BJ (cell line): Measurements from ENCODE around the gene NT5DC3. TPM values are rescaled to one million over a fixed set of nuclear protein-coding genes. Genes with fewer than 3 reads are reported as not detected.

Experiments used
- CTCF ChIA-PET: fragments of 350-600 bp; formaldehyde crosslinking; extraction: SDS; loops from one replicate; lab custom pipeline; 2021; ENCODE audit warnings: antibody characterized with exemption, inconsistent platforms; lab: Yijun Ruan, JAX
- POLR2A ChIA-PET: fragments of 300-600 bp; sonication (Branson Sonifier 250); formaldehyde crosslinking; extraction: SDS; loops from one replicate; lab custom pipeline; 2021; ENCODE audit warnings: antibody characterized with exemption; lab: Charles Lee
- DNase-seq: peaks from one replicate; pipeline ENCODE4 v3.0.0-alpha.2; 2011; ENCODE audit warnings: low read depth
- H3K27me3 ChIP-seq: 2 replicates; pipeline ENCODE4 v1.6.0; 2011; ENCODE audit warnings: low read length; ENCODE audit not compliant: control insufficient read depth, insufficient read depth
- H3K36me3 ChIP-seq: 2 replicates; pipeline ENCODE4 v1.5.1; 2011; ENCODE audit warnings: low read length; ENCODE audit not compliant: control insufficient read depth, insufficient read depth
- H3K4me3 ChIP-seq: 2 replicates; pipeline ENCODE4 v1.5.1; 2011; ENCODE audit warnings: low read depth, mild to moderate bottlenecking, control low read depth, low read length
- polyA plus RNA-seq: library from polyadenylated mRNA; depleted of rRNA; stranded (reverse); fragments of >200 nt; gene quantifications from 2 replicates; pipeline ENCODE4 v1.2.3, GENCODE V29; 2011
- TF ChIP-seq, protein P1 (sequence below): IDR thresholded peaks from 2 replicates; pipeline ENCODE4 v1.5.1; 2011; ENCODE audit warnings: low read depth, mild to moderate bottlenecking, control low read depth, inconsistent platforms, low read length, moderate library complexity; ENCODE audit not compliant: insufficient read depth

NT5DC3 gene
- polyA plus RNA-seq, 1 experiment, result 1.2 TPM

DNA sequence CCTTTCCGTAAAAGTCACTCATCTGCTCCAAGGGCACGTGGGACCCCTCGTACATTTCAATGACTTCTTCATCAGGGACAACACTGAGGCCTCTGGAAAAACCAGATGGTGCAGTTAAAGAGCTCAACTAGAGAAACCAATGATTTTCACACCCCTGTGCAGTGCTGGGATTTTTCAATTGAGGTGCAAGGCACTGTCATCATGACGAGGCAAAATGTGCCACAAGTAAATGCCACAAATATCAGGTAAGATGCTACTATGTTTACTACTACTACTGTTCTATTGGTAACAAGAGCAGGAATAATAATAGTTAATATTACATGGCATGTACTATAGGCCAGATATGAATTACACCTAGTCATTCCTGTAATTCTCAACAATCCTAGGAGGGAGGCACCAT lies 42.4 kb downstream of the NT5DC3 start:
- ChIA-PET POLR2A (no interaction called here), CTCF (no interaction called here)

DNA sequence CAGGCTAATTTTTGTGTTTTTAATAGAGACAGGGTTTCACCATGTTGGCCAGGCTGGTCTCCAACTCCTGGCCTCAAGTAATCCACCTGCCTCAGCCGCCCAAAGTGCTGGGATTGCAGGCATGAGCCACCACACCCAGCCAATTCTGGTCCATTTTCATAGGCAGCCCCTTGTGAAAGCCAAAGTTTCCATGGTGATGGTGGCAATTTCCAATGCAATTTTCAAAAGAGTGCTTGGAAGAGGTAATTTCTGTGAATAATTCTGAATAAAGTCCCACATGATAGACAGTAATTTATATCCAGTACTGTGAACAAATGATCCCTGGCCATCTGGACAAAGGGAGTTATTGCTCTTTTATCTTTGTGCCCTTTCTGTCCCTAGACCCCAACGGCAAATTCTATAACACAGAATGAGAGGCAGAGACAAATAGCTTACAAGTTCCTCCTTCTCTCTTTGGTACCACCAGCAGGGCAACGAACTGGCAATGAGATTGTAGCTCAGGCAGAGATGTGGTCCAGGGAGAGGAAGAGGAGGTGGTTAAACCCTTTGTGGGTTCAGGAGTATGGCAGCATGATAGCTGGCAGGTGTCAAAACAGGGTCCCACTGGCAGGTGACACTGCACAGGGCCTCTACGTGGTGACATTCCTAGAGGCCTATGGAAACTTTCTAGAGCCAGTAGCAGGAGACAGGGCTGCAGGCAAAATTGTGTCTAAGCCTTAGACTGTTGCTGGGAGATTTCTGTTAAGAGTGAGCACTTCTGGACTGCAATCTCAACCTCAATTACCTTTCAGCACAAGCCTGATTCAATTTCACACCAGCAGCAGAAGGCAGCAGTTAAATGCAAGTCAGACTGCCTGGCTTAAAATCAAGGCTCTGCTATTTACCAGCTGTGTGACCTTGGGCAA lies 46.5 kb downstream of the NT5DC3 start:
- ChIA-PET POLR2A (no interaction called here), CTCF (no interaction called here)
- TF ChIP-seq, protein P1, sequence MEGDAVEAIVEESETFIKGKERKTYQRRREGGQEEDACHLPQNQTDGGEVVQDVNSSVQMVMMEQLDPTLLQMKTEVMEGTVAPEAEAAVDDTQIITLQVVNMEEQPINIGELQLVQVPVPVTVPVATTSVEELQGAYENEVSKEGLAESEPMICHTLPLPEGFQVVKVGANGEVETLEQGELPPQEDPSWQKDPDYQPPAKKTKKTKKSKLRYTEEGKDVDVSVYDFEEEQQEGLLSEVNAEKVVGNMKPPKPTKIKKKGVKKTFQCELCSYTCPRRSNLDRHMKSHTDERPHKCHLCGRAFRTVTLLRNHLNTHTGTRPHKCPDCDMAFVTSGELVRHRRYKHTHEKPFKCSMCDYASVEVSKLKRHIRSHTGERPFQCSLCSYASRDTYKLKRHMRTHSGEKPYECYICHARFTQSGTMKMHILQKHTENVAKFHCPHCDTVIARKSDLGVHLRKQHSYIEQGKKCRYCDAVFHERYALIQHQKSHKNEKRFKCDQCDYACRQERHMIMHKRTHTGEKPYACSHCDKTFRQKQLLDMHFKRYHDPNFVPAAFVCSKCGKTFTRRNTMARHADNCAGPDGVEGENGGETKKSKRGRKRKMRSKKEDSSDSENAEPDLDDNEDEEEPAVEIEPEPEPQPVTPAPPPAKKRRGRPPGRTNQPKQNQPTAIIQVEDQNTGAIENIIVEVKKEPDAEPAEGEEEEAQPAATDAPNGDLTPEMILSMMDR, result no peak
- no peak overlapping the region for H3K4me3 ChIP-seq
- H3K36me3 ChIP-seq, result peaks cover 8% of the 10 kb centered on the region
- no peaks in the 10 kb centered on the region for H3K27me3 ChIP-seq
- DNase-seq, result no peak

More for the DNA sequence above, 42.4 kb downstream of the NT5DC3 start:
- TF ChIP-seq, protein P1, result no peak
- no peak for DNase-seq
- H3K4me3 ChIP-seq, result no peak overlapping the region
- H3K36me3 ChIP-seq, result peaks cover 4% of the 10 kb centered on the region
- no peaks in the 10 kb centered on the region for H3K27me3 ChIP-seq

DNA sequence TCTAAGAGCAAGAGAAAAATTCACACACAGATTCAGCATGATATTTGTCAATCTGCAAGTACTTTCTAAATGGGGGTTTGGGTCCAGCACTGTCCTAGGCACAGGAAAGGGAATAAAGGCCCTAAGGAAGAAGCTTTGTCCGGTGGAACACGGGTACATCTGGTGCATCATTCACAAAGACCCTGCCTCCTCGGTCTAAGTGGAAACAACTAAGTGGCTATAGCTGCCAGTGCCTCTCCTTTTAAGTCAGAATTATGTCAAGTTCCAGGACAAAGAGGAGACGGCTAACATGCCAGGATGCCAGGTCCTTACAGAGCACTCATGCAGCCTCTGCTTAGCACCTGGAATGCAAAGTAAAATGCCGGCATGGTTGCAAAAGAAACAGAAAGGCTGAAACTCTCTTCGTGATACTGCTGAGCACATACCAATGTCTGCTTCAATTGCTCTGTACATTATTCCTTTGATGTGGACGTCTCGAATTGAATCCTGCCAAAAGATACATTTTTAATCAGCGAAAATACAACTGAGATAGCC lies 47.5 kb downstream of the NT5DC3 start:
- ChIA-PET CTCF (no interaction called here), POLR2A (no interaction called here)
- Histone ChIP-seq H3K27me3 (no peaks in the 10 kb centered on the region), H3K4me3 (no peak overlapping the region), H3K36me3 (peaks cover 8% of the 10 kb centered on the region)
- DNase-seq, result no peak
- TF ChIP-seq, protein P1, result no peak

DNA sequence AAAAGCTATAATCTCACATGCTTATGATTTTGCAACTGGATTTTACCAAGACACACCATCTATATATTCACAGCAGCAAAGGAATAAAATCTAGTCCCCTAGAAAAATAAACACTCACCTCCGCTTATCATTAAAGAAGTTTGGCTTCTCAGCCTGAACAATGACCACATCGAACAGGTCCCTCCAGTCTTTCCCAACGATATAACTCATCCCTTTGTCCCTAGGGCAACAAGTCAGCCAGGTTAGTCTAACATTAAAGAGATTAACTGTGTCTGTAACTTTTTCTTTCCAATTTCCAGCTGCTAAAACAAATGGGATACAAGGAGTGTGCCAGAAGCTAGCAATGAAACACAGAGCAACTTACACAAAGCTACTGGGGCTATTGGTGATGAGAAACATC lies 48.0 kb downstream of the NT5DC3 start:
- POLR2A ChIA-PET, result no interaction called here
- TF ChIP-seq, protein P1, result no peak
- DNase-seq, result no peak
- no peaks in the 10 kb centered on the region for H3K27me3 ChIP-seq
- CTCF ChIA-PET, result interaction anchor here (1.1 kb wide), 1 partner anchor 12 kb away, joined by 3 read pairs; no protein-coding TSS in a partner anchor
- no peak overlapping the region for H3K4me3 ChIP-seq
- H3K36me3 ChIP-seq, result peaks cover 8% of the 10 kb centered on the region

DNA sequence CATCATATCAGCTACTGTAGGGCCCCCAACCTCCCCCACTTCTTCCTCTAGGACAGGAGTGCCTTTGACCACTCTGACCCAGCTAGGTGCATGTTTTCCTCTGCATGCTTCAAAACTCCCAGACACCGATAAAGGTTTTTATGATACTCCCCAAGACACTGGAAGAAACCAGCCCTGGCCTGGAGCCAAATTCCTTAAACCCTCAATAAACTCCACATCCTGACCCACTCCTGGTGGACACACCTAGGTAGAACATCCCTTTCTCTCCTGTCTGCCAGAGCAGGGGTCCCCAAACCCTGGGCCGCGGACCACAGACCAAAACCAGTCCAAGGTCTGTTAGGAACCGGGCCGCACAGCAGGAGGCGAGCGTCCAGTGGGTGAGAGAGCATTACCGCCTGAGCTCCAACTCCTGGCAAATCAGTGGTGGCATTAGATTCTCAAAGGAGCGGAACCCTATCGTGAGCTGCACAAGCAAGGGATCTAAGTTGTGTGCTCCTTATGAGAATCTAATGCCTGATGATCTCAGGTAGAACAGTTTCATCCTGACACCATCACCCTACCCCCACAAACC lies 49.6 kb downstream of the NT5DC3 start:
- no peak for DNase-seq
- Histone ChIP-seq H3K4me3 (no peak overlapping the region), H3K36me3 (peaks cover 8% of the 10 kb centered on the region), H3K27me3 (no peaks in the 10 kb centered on the region)
- POLR2A ChIA-PET, result no interaction called here
- TF ChIP-seq, protein P1, result no peak
- CTCF ChIA-PET, result interaction anchor here (0.7 to 1.3 kb wide), 4 partner anchors 10 to 199 kb away, joined by 3 read pairs; no protein-coding TSS in a partner anchor
